Measurements from ENCODE around the gene ATP6V1E1. TPM values are rescaled to one million over a fixed set of nuclear protein-coding genes. Genes with fewer than 3 reads are reported as not detected.

Gene ATP6V1E1
- total RNA-seq, 1 experiment from 2014 or later: 89.2 TPM

GRCh38 chr22:17633217-17633997, 4.9 kb upstream of the ATP6V1E1 start:
- no peak overlapping the region for H4K5ac ChIP-seq (ENCODE audit: insufficient read length, low read depth, low read length)
- no peak overlapping the region for H3T11ph ChIP-seq (ENCODE audit: low read length)
- H3K14ac ChIP-seq (ENCODE audit: insufficient read depth, low read length): no peak overlapping the region
- H3K18ac ChIP-seq (ENCODE audit: insufficient read length, low read depth, low read length): no peak overlapping the region
- no peak overlapping the region for H3K27ac ChIP-seq (ENCODE audit: insufficient read length, low read depth, low read length)
- Mint-ChIP-seq H3K27me3 (ENCODE audit: low read depth) (no peaks in the 10 kb centered on the region), H3K9me3 (no peaks in the 10 kb centered on the region), H3K4me1 (peaks cover 6 to 13% of the 10 kb centered on the region in 2 experiments), H3K4me3 (no peak overlapping the region), H3K36me3 (ENCODE audit: insufficient read depth in 1 of 3, low read depth in 3 of 3) (no peaks in the 10 kb centered on the region), H3K27ac (peak overlapping the region; percentile 30 to 81 (median 59); a peak in 2 of 7 replicates)
- H3K56ac ChIP-seq (ENCODE audit: insufficient read length, low read depth, low read length): no peak overlapping the region
- peaks cover 1% of the 10 kb centered on the region; the same call in 1 of the 2 replicates for H3K79me2 ChIP-seq (ENCODE audit: insufficient read depth, low read length)
- H2BK120ac ChIP-seq (ENCODE audit: low read depth, low read length, poor library complexity, severe bottlenecking): no peak overlapping the region
- no peak overlapping the region for H2BK15ac ChIP-seq (ENCODE audit: low read depth, low read length)
- H3K9me3 ChIP-seq (ENCODE audit: control insufficient read depth, low read depth, low read length): no peaks in the 10 kb centered on the region
- no peaks in the 10 kb centered on the region for H3K79me1 ChIP-seq (ENCODE audit: insufficient read depth, low read depth, low read length, poor library complexity, severe bottlenecking)
- H3K4ac ChIP-seq (ENCODE audit: low read depth, low read length): no peak overlapping the region
- H3K23ac ChIP-seq (ENCODE audit: insufficient read length, low read depth, low read length): no peak overlapping the region
- no peak overlapping the region for H2BK12ac ChIP-seq (ENCODE audit: insufficient read length, low read depth, low read length)
- no peaks in the 10 kb centered on the region for H3K27me3 ChIP-seq (ENCODE audit: insufficient read depth, low read length)
- no peaks in the 10 kb centered on the region for H4K20me1 ChIP-seq (ENCODE audit: control insufficient read depth, insufficient read depth, insufficient read length)
- no peak overlapping the region for H4K8ac ChIP-seq (replicated peaks; ENCODE audit: insufficient read length, low read depth, low read length)
- H3K4me1 ChIP-seq (ENCODE audit: insufficient read depth, low read length): no peaks in the 10 kb centered on the region; the same call in 1 of the 2 replicates
- DNase-seq: no peak
- no peak overlapping the region for H2AK5ac ChIP-seq (ENCODE audit: insufficient read length, low read length)
- no peak overlapping the region for H2BK5ac ChIP-seq (ENCODE audit: insufficient read length, low read length)
- H2BK20ac ChIP-seq (ENCODE audit: low read depth, low read length, poor library complexity, severe bottlenecking): no peak overlapping the region
- H4K91ac ChIP-seq (ENCODE audit: insufficient read length, low read depth, low read length): no peak overlapping the region
- H2AFZ ChIP-seq (ENCODE audit: low read length): no peak overlapping the region
- WGBS (ENCODE audit: extremely low coverage, insufficient read length, low lambda C conversion rate): no CpG with 5 or more reads among the region's 4 CpGs
- no peak overlapping the region for H3K4me2 ChIP-seq (ENCODE audit: insufficient read depth, insufficient read length, low read length)
- H3K9ac ChIP-seq (ENCODE audit: extremely low read depth, insufficient read length, low read length): no peak overlapping the region
- H3K23me2 ChIP-seq (ENCODE audit: insufficient read length, low read depth, low read length, poor library complexity, severe bottlenecking): no peaks in the 10 kb centered on the region
- no peak for TF ChIP-seq CTCF (conservative IDR thresholded peaks at IDR 0.05)
